ENCODE results near the gene PLA2R1. TPM values are rescaled to one million over a fixed set of nuclear protein-coding genes. Genes with fewer than 3 reads are reported as not detected.

Gene PLA2R1
- polyA plus RNA-seq, 1 experiment = 2.0 TPM

- POLR2A ChIA-PET = no interaction called here
- TF ChIP-seq, protein P1, sequence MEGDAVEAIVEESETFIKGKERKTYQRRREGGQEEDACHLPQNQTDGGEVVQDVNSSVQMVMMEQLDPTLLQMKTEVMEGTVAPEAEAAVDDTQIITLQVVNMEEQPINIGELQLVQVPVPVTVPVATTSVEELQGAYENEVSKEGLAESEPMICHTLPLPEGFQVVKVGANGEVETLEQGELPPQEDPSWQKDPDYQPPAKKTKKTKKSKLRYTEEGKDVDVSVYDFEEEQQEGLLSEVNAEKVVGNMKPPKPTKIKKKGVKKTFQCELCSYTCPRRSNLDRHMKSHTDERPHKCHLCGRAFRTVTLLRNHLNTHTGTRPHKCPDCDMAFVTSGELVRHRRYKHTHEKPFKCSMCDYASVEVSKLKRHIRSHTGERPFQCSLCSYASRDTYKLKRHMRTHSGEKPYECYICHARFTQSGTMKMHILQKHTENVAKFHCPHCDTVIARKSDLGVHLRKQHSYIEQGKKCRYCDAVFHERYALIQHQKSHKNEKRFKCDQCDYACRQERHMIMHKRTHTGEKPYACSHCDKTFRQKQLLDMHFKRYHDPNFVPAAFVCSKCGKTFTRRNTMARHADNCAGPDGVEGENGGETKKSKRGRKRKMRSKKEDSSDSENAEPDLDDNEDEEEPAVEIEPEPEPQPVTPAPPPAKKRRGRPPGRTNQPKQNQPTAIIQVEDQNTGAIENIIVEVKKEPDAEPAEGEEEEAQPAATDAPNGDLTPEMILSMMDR (IDR thresholded peaks at IDR 0.05; ENCODE audit: low read depth, low read length) = no peak
- H3K4me3 ChIP-seq (ENCODE audit: low read depth, low read length) = no peak overlapping the region
- no peaks in the 10 kb centered on the region for H3K9me3 ChIP-seq (ENCODE audit: control insufficient read depth, insufficient read depth, low read length)
- no peak for DNase-seq (ENCODE audit: low read depth, low spot score)
- H3K27me3 ChIP-seq (ENCODE audit: control insufficient read depth, insufficient read depth, low read length) = no peaks in the 10 kb centered on the region
- CTCF ChIA-PET = interaction anchor here (0.6 kb wide), 1 partner anchor 918 kb away, joined by 7 read pairs; no protein-coding TSS in a partner anchor
- no peak overlapping the region for H3K27ac ChIP-seq (ENCODE audit: low read depth, low read length)
Observed at GRCh38 chr2:159996792-159997546, 65.4 kb downstream of the PLA2R1 start.

DNA sequence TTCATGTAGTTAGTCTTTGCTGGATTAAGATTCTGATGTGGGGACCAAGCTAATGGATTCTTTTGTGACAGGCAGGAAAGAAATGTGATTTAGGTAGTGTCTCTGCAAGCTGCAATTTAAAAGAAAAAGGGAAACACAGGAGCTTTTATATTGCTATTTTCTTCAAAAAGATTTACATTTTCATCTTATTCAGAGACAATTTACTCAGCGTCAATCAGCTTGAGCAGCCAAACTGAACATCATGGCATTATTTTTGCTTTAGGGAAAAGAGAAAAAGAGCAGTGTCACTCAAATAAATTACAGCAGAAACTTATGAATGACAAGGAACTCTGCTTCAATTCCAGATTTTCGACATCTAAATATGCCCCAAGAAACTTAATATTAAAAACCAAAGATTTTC, 67.4 kb downstream of the PLA2R1 start:
- ChIA-PET POLR2A (no interaction called here), CTCF (no interaction called here)
- Histone ChIP-seq H3K27ac (ENCODE audit: low read depth, low read length) (no peak overlapping the region), H3K27me3 (ENCODE audit: control insufficient read depth, insufficient read depth, low read length) (peaks cover 2% of the 10 kb centered on the region), H3K9me3 (ENCODE audit: control insufficient read depth, insufficient read depth, low read length) (no peaks in the 10 kb centered on the region), H3K4me3 (ENCODE audit: low read depth, low read length) (no peak overlapping the region)
- DNase-seq (ENCODE audit: low read depth, low spot score) = no peak
- TF ChIP-seq, protein P1 (IDR thresholded peaks at IDR 0.05; ENCODE audit: low read depth, low read length) = no peak

DNA sequence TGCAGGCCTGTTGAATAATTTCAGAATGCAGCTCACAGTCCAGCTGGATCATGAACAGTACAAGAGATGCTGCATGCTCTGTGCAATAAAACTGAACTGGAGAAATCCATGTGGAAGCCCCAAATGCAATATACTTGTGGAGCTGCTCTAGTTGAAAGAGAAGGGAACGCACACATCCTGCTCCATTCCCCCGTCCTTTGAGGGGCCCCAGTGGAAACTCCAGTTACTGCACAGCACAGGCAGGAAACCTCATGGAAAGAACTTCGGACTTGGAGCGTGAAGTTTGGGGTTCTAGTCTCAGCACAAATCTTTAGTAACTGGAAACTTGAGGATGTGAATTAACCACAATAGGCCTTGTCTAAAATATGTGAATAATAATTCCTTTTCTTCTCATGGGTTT, 73.2 kb downstream of the PLA2R1 start:
- CTCF ChIA-PET = no interaction called here
- POLR2A ChIA-PET = no interaction called here
- Histone ChIP-seq H3K27me3 (ENCODE audit: control insufficient read depth, insufficient read depth, low read length) (peaks cover 10% of the 10 kb centered on the region), H3K27ac (ENCODE audit: low read depth, low read length) (no peak overlapping the region), H3K4me3 (ENCODE audit: low read depth, low read length) (no peak overlapping the region), H3K9me3 (ENCODE audit: control insufficient read depth, insufficient read depth, low read length) (no peaks in the 10 kb centered on the region)
- DNase-seq (ENCODE audit: low read depth, low spot score) = no peak
- TF ChIP-seq, protein P1 (IDR thresholded peaks at IDR 0.05; ENCODE audit: low read depth, low read length) = 0 out of 2 replicates have a peak, but pooled peaks have one; percentile 9

DNA sequence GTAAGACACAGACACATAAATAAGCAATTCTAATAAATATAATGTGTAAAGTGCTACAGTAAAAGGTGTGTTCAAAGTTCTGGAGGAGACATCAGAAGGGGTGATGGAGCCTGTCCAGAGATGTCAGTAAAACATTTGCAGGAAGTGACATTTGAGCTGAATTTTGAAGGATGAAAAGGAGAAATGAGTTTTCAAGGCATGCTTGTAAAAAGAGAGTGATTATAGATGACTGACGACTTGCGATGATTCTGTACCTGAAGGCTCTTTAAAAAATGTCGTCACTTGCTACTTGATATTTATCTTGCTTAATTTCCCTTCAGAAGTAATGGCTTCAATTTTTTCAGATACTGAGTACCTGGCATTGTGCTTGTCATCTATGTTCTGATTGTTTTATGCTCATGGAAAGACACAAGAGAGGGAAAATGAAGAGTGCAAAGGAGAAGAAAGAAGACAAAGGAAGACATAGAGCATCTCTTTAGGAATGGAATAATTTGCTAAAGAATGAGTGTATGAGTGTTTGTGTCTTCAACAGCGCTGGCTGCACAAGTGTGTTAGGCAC, 73.9 kb downstream of the PLA2R1 start:
- TF ChIP-seq, protein P1 (IDR thresholded peaks at IDR 0.05; ENCODE audit: low read depth, low read length) = no peak
- Histone ChIP-seq H3K27me3 (ENCODE audit: control insufficient read depth, insufficient read depth, low read length) (peaks cover 10% of the 10 kb centered on the region), H3K9me3 (ENCODE audit: control insufficient read depth, insufficient read depth, low read length) (no peaks in the 10 kb centered on the region), H3K27ac (ENCODE audit: low read depth, low read length) (no peak overlapping the region), H3K4me3 (ENCODE audit: low read depth, low read length) (no peak overlapping the region)
- no peak for DNase-seq (ENCODE audit: low read depth, low spot score)
- CTCF ChIA-PET = no interaction called here
- POLR2A ChIA-PET = no interaction called here

DNA sequence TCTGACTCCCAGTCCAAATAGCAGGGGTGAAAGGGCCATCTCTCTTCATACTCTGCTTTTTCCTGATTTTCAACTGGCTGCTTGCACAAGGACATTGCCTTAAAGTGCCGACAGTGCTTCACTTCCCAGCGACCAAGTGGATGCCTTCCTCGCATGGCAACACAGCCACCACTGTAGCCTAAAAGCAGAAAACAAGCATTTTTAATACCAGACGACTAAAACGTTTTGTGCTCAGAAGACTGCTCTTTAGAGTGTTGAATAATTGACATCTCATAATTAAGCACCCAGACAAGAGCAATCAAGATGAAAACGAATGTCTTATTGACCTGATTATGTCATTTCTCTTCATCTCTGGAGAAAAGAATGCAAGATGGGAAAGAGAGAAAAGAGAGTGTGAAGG, 75.2 kb downstream of the PLA2R1 start:
- no peak for DNase-seq (ENCODE audit: low read depth, low spot score)
- TF ChIP-seq, protein P1 (IDR thresholded peaks at IDR 0.05; ENCODE audit: low read depth, low read length) = no peak
- Histone ChIP-seq H3K9me3 (ENCODE audit: control insufficient read depth, insufficient read depth, low read length) (no peaks in the 10 kb centered on the region), H3K27ac (ENCODE audit: low read depth, low read length) (no peak overlapping the region), H3K27me3 (ENCODE audit: control insufficient read depth, insufficient read depth, low read length) (peaks cover 12% of the 10 kb centered on the region), H3K4me3 (ENCODE audit: low read depth, low read length) (no peak overlapping the region)
- POLR2A ChIA-PET = no interaction called here
- CTCF ChIA-PET = no interaction called here
